ENCODE data around the gene ZC2HC1B.
"Not testable (repeated sequence)": the region's sequence is repeated elsewhere in the genome, so short reads cannot be mapped to it uniquely, and the experiment has no call there.

Gene ZC2HC1B

GRCh38 chr6:143868808-143869207 is 4.5 kb downstream of the ZC2HC1B start:
- DNase-seq (ENCODE audit: low read depth, low spot score), result not testable (repeated sequence)

GRCh38 chr6:143871202-143871730 is 7.0 kb downstream of the ZC2HC1B start:
- not testable (repeated sequence) for DNase-seq (ENCODE audit: low read depth, low spot score)

DNA sequence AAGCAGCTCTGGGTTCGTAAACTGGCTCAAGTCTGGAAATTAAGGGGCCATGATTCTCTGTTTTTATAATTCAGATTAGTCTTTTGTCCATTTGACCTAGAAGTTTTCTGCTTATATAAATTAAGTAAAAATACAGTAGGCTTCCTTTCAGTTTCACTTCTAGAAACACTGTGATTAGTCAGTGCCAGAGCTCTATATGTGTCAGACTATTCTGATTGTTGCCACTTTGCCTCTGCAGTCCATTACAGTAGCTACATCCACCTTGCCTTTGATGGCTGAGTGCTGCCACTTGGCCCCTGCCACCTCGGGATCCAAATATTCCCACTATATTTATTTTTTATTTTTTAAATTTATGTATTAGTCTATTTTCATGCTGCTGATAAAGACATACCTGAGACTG is 7.9 kb downstream of the ZC2HC1B start:
- no peak for DNase-seq (ENCODE audit: low read depth, low spot score)

- DNase-seq (ENCODE audit: low read depth, low spot score), result not testable (repeated sequence)
Measured at GRCh38 chr6:143873600-143873999, 9.3 kb downstream of the ZC2HC1B start.

DNA sequence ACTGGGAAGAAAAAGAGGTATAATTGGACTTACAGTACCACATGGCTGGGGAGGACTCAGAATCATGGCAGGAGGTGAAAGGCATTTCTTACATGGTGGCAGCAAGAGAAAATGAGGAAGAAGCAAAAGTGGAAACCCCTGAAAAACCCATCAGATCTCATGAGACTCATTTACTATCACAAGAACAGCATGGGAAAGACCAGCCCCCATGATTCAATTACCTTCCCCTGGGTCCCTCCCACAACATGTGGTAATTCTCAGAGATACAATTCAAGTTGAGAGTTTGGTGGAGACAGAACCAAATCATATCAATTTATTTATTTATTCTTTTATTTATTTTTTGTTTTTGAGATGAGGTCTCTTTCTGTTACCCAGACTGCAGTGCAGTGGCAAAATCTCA is 10.2 kb downstream of the ZC2HC1B start:
- DNase-seq (ENCODE audit: low read depth, low spot score), result not testable (repeated sequence)

- no peak for DNase-seq (ENCODE audit: low read depth, low spot score)
Measured at GRCh38 chr6:143877584-143878271, 13.5 kb downstream of the ZC2HC1B start.

DNA sequence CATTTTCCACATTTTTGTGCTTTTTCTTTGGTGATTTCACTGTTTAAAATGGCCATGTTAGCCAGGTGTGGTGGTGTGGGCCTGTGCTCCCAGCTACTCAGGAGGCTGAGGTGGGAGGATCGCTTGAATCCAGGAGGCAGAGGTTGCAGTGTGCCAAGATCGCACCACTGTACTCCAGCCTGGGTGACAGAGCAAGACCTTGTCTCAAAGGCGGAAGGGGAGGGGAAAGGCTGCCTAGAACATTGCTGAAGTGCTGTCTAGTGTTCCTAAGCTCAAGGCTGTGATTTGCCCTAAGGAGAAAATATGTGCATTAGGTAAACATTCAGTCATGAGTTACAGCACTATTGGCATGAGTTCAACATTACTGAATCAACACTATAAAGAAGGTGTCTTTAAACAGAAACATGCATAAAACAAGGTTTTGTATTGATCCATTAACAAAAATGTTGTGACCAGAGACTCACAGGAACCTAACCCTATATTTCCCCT is 14.0 kb downstream of the ZC2HC1B start:
- DNase-seq (ENCODE audit: low read depth, low spot score), result no peak

DNA sequence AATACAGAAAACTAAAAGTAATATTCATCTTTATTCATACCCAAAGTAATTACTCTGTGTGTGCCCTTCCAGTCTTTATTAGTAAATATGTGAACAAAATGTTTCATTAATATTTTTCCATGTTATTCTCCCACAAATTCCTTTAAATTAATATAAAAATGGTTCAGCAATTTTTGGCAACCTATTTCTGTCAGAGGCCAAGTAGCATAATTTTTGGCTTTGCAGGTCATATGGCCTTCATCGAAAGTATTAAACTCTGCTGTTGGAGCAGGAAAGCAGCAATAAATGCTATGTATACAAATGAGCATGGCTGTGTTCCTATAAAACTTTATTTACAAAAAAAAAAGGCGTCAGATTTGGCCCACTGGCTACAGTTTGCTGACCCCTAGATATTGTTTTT is 16.1 kb downstream of the ZC2HC1B start:
- no peak for DNase-seq (ENCODE audit: low read depth, low spot score)

- DNase-seq (ENCODE audit: low read depth, low spot score), result no peak
Measured at GRCh38 chr6:143882401-143882930, 18.2 kb downstream of the ZC2HC1B start.

- DNase-seq (ENCODE audit: low read depth, low spot score), result no peak
Measured at GRCh38 chr6:143884216-143884900, 20.1 kb downstream of the ZC2HC1B start.

DNA sequence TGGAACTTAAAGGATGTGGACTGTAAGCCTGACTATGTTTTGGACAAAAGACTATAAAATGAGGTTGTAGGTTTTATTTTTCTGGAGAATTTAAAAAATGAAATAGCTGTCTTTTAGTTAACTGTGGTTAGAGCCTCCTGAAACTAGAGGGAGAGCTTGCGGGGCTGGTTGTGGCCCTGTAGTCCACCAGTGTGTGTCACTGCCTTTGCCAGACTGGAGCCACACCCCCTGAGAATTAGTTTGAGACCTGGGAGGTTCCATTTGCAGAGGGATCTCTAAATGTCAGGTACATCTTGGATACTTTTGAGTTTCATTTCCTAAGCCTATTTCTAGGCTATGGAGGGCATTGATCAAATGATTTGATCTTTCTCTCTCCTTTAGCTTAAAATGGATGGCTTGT is 20.8 kb downstream of the ZC2HC1B start:
- no peak for DNase-seq (ENCODE audit: low read depth, low spot score)

GRCh38 chr6:143894655-143895054 is 30.4 kb downstream of the ZC2HC1B start:
- no peak for DNase-seq (ENCODE audit: low read depth, low spot score)

DNA sequence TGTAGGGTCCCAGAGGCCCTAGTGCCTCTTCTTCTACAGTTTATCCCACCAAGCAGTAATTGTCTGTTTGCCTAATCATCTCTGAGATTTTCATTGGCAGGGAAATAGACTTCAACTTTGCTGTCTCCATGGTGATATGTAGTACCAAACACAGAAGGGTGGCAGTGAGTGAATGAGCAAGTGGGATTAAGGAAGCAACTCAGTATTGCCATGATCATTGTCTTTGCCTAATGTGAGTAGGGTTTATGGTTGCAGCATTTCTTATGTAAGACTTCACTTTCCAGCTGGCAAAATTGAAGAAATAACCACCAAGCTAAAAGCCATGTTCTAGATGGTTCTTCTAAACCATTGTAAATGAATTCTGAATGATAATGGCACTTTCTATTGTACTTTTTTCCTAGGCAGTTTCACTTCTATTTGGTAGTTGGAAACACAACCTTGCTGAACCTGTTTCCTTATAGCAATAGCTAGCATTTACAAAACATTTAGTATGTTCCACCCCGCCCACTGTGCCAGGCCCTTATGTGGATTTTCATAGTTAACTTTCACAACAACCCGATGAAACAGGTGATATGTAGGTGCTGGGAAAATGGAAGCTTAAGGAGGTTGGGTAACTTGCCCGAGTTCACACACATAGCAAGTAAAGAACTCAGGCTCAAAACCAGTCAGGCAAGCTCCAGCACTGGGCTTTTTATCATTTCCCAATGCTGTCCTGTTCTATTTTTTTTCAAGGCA is 32.0 kb downstream of the ZC2HC1B start:
- no peak for DNase-seq (ENCODE audit: low read depth, low spot score)

- no peak for DNase-seq (ENCODE audit: low read depth, low spot score)
Measured at GRCh38 chr6:143900358-143900757, 36.1 kb downstream of the ZC2HC1B start.

GRCh38 chr6:143901885-143902750 is 37.8 kb downstream of the ZC2HC1B start:
- DNase-seq (ENCODE audit: low read depth, low spot score), result no peak

- DNase-seq (ENCODE audit: low read depth, low spot score), result no peak
Measured at GRCh38 chr6:143902827-143903226, 38.6 kb downstream of the ZC2HC1B start.

GRCh38 chr6:143911028-143911427 is 46.8 kb downstream of the ZC2HC1B start:
- no peak for DNase-seq (ENCODE audit: low read depth, low spot score)

- no peak for DNase-seq (ENCODE audit: low read depth, low spot score)
Measured at GRCh38 chr6:143912671-143913070, 48.4 kb downstream of the ZC2HC1B start.

DNA sequence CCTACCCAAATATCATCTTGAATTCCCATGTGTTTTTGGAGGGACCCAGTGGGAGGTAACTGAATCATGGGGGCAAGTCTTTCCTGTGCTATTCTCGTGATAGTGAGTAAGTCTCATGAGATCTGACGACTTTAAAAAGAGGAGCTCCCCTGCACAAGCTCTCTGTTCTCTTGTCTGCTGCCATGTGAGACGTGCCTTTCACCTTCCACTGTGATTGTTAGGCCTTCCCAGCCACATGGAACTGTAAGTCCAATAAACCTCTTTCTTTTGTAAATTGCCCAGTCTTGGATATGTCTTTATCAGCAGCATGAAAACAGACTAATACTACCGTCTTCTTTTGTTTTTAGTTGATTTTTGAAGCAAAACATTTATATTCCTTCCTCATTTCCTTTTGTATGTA is 52.8 kb downstream of the ZC2HC1B start:
- not testable (repeated sequence) for DNase-seq (ENCODE audit: low read depth, low spot score)

DNA sequence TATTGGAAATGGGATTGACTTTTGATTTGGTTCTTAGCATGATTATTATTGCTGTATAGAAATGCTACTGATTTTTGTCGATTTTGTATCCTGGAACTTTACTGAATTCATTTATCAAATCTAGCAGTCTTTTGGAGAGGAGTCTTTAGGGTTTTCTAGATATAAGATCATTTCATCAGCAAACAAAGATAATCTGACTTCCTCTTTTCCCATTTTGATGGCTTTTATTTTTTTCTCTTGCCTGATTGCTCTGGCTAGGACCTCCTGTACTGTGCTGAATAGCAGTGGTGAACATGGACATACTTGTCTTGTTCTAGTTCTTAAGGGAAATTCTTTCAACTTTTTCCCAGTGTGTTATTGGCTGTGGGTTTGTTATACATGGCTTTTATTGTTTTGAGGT is 64.6 kb downstream of the ZC2HC1B start:
- DNase-seq (ENCODE audit: low read depth, low spot score), result no peak

- no peak for DNase-seq (ENCODE audit: low read depth, low spot score)
Measured at GRCh38 chr6:143929975-143930374, 65.7 kb downstream of the ZC2HC1B start.

Measured in ELF-1 (cell line).